Esophagus muscularis mucosa (tissue), 4 donors: ENCODE results near the gene SCGB1C2. TPM values are rescaled to one million over a fixed set of nuclear protein-coding genes. Genes with fewer than 3 reads are reported as not detected.

Experiments
- DNase-seq: peaks from one replicate; pipeline ENCODE4 v3.0.0-alpha.2; 2017; ENCODE audit errors: extremely low spot score
- H3K27ac ChIP-seq, 4 donors: fragments of 200-600 bp; sonication (generic); replicated peaks in 1 of 4; 1 replicate in 3 of 4; 2 replicates in 1 of 4; pipeline ENCODE4 v1.5.1; 2016 to 2019; ENCODE audit warnings: mild to moderate bottlenecking in 1 of 4
- H3K27me3 ChIP-seq, 4 donors: fragments of 200-600 bp; sonication (generic); one replicate each; pipeline versions ENCODE4 v1.5.1 to v1.6.0; 2016 to 2019
- H3K36me3 ChIP-seq, 4 donors: fragments of 200-600 bp; sonication (generic); one replicate each; pipeline ENCODE4 v1.5.1; 2016 to 2019
- H3K4me1 ChIP-seq, 4 donors: fragments of 200-600 bp; sonication (generic); one replicate each; pipeline ENCODE4 v1.5.1; 2016 to 2019
- H3K4me3 ChIP-seq, 4 donors: fragments of 200-600 bp; sonication (generic); 1 replicate in 2 of 4; 2 replicates in 2 of 4; pipeline ENCODE4 v1.5.1; 2016 to 2019; ENCODE audit warnings: mild to moderate bottlenecking in 4 of 4, moderate library complexity in 1 of 4
- H3K9me3 ChIP-seq, 4 donors: fragments of 200-600 bp; sonication (generic); 1 replicate in 3 of 4; 2 replicates in 1 of 4; pipeline ENCODE4 v1.5.1; 2016 to 2019
- EP300 ChIP-seq: sonication (generic); formaldehyde crosslinking; IDR thresholded peaks from one replicate; pipeline ENCODE4 v1.6.1; 2017; ENCODE audit warnings: antibody characterized with exemption
- POLR2A ChIP-seq: fragments of 450-650 bp; IDR thresholded peaks from one replicate; pipeline ENCODE4 v1.6.1; 2017; ENCODE audit warnings: antibody characterized with exemption, moderate library complexity, mild to moderate bottlenecking, low read depth
- POLR2AphosphoS5 ChIP-seq, 2 donors: sonication (generic); formaldehyde crosslinking; IDR thresholded peaks; one replicate each; pipeline ENCODE4 v1.6.1; 2017; ENCODE audit warnings: antibody characterized with exemption in 2 of 2
- WGBS: methylation state at CpG from one replicate; pipeline ENCODE4 v1.1.5; 2018; 5-methylcytosine and 5-hydroxymethylcytosine counted together
- intact Hi-C: fragments of 100-400 bp; cut with DNase I; formaldehyde crosslinking; loops from one replicate; pipeline ENCODE4 v1.15.1; 2023
- total RNA-seq, 4 donors: library from RNA; depleted of rRNA; stranded (reverse); fragments of >200 nt; gene quantifications; one replicate each; pipeline versions ENCODE4 v1.1.0 to v1.2.1, GENCODE V29; 2016
- TF ChIP-seq, protein P1 (sequence below), 3 experiments: fragments of 200-600 bp in 2 of 3; fragments of 450-650 bp in 1 of 3; sonication (generic) in 2 of 3; IDR thresholded peaks; one replicate each; pipeline ENCODE4 v1.5.1; 2017 to 2019; ENCODE audit warnings: antibody characterized with exemption in 3 of 3, mild to moderate bottlenecking in 2 of 3, moderate library complexity in 1 of 3

SCGB1C2 gene
- total RNA-seq, 4 donors from 2014 or later: not detected

DNA sequence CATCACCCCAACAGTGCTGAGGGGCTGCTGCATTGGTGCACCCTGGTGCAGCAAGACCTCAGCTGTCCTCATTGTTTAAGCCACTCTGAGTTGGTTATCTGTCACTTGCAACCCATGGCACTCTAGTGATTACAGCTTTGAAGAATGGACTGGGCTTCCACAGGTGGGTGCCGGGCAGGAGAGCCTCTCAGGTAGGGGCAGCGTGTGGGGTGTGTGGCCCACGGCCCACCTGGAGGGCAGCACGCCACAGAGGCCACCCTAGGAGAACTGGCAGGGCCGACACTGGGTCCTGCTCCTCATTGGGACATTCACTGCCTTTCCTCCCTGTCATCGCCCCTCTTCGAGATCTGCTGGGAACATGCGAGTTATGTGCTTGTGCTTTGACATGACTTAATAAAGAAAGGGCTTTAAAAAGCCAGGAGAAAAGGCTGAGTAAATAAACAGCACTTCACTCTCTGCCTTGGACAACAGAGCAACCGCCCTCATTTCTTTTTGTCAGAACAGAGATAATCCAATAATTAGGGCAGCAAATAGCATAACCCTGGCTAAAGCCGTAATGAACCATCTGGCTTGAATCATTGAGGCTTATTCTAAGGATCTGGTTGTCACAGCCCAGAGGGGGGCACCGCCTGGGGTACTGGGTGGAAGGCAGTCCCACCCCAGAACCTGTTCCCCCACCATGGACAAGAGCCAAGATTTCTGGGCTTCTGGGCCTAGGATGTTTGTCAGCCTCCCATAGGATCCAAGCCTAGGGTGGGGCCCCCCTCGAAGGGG is 41.1 kb downstream of the SCGB1C2 start:
- no peak for DNase-seq
- 71% methylated on average over 11 of the region's 12 CpGs for WGBS
- intact Hi-C loops: no loop called here
- H3K27me3 ChIP-seq: peaks cover 0 to 84% (median 12%) of the 10 kb centered on the region in 4 donors
- peak overlapping the region in 1 of 4 donors; percentile 78 for H3K27ac ChIP-seq
- no peaks in the 10 kb centered on the region for H3K9me3 ChIP-seq
- H3K4me3 ChIP-seq: peak overlapping the region in 1 of 4 donors; percentile 3
- H3K4me1 ChIP-seq: peaks cover 5 to 44% (median 28%) of the 10 kb centered on the region in 4 donors
- TF ChIP-seq POLR2AphosphoS5 (IDR thresholded peaks at IDR 0.05): no peak
- TF ChIP-seq, protein P1, sequence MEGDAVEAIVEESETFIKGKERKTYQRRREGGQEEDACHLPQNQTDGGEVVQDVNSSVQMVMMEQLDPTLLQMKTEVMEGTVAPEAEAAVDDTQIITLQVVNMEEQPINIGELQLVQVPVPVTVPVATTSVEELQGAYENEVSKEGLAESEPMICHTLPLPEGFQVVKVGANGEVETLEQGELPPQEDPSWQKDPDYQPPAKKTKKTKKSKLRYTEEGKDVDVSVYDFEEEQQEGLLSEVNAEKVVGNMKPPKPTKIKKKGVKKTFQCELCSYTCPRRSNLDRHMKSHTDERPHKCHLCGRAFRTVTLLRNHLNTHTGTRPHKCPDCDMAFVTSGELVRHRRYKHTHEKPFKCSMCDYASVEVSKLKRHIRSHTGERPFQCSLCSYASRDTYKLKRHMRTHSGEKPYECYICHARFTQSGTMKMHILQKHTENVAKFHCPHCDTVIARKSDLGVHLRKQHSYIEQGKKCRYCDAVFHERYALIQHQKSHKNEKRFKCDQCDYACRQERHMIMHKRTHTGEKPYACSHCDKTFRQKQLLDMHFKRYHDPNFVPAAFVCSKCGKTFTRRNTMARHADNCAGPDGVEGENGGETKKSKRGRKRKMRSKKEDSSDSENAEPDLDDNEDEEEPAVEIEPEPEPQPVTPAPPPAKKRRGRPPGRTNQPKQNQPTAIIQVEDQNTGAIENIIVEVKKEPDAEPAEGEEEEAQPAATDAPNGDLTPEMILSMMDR (IDR thresholded peaks at IDR 0.05): no peak
- TF ChIP-seq EP300: no peak
- no peak for TF ChIP-seq POLR2A
- no peaks in the 10 kb centered on the region for H3K36me3 ChIP-seq

DNA sequence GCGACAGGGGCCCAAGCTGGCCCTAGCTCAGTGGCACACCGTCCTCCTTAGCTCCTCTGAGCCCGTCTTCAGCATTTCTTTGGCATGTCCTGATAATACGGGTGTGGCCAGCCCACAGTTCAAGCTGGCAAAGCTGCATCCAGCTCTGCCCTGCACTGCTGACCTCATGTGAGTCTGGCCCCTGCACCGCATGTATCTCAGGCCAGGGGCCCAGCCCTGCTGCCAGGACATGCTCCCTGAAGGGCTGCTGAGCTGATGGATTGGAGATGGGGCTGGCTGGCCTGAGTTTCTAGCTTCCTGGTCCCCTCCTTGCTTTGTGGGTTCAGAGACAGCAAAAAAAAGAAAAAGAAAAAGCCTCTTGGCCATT is 41.7 kb downstream of the SCGB1C2 start:
- Histone ChIP-seq H3K27me3 (peaks cover 0 to 87% (median 12%) of the 10 kb centered on the region in 4 donors), H3K4me3 (peak overlapping the region in 3 of 4 donors; percentile 3 to 53 (median 50)), H3K27ac (peak overlapping the region in 2 of 4 donors; percentile 70 to 78)

DNA sequence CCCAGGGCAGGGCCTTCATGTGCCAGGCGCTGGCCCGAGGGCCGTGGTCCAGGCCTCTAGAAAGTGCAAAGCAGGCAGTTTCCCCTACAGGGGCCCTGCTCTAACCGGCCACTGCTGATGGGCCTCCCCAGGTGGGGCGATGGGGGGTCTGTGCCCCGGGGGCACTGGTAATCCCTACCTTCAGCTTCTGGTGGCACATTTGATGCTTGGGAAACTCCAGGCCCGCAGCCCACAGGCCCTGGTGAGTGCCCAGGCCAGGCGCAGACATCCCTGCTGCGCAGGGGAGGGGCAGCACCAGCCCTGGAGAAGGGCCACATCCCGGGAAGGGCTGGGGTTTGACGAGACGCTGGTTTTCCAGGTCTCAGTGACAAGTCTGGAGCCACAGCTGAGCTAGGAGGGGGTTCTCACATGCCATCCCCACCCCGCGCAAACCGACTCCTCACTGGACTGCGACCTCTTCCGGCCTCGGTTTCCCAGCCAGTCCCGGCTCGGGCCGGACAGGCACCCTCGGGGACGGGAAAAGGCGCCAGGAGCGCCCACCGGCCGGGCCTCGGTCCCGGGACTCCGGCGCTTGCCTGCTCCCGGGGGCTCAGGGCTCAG is 42.5 kb downstream of the SCGB1C2 start:
- Histone ChIP-seq H3K4me1 (peaks cover 5 to 44% (median 28%) of the 10 kb centered on the region in 4 donors), H3K36me3 (no peaks in the 10 kb centered on the region), H3K27me3 (peaks cover 0 to 96% (median 12%) of the 10 kb centered on the region in 4 donors), H3K27ac (peak overlapping the region; percentile 56 to 78 (median 74)), H3K9me3 (no peaks in the 10 kb centered on the region), H3K4me3 (peak overlapping the region; percentile 49 to 63 (median 52))
- TF ChIP-seq EP300 (no peak), POLR2AphosphoS5 (IDR thresholded peaks at IDR 0.05) (no peak), POLR2A (no peak)
- TF ChIP-seq, protein P1 (IDR thresholded peaks at IDR 0.05): no peak
- no peak for DNase-seq
- WGBS: 20% methylated on average over 28 of the region's 32 CpGs
- intact Hi-C loops: no loop called here

More for the DNA sequence above, 41.7 kb downstream of the SCGB1C2 start:
- Histone ChIP-seq H3K9me3 (no peaks in the 10 kb centered on the region), H3K4me1 (peaks cover 5 to 44% (median 28%) of the 10 kb centered on the region in 4 donors), H3K36me3 (no peaks in the 10 kb centered on the region)
- WGBS: 76% methylated on average over 3 of the region's 5 CpGs
- no peak for DNase-seq
- no peak for TF ChIP-seq POLR2A
- TF ChIP-seq POLR2AphosphoS5 (IDR thresholded peaks at IDR 0.05): no peak
- TF ChIP-seq, protein P1 (IDR thresholded peaks at IDR 0.05): no peak
- no peak for TF ChIP-seq EP300
- intact Hi-C loops: no loop called here

DNA sequence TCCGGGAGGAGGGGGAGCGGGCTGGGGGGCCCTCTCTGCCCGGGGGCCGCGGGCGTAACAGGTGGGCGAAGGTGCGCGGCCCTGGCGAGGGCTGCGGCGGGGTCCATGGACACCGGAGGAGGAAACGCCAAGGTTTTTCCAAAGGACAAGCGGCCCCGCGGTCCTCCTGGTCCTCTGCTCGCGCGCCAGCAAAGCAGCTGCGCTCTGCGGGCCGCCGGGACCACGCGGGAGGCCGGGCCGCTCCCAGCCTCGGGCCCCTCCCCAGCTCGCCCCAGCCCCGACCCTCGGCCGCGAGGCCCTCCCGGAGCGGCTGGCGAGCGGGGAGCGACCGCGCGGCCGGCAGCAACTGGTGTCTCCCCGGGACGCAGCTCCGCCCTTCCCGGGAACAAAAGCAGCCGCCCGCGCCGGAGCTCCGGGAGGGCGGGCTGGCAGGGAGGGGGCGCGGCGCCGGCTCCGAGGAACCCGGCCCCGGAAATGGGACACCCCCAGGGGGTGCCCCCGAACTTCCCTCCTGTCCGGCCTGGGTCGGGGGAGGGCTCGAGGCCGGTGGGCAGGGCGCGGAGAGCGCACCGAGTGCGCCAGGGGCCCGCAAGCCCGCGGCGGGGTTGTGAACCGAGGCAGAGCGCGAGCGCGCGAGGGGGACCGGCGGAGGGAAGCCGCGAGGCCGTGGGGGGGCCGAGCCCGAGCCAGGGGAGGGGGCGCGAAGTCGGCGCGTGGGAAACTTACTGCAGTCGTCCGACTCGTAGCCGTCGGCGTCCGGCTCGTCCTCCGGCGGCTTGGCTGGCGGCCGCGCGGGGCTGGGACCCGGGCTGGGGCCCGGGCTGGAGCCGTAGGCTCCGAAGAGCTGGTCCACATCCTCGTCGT is 43.2 kb downstream of the SCGB1C2 start:
- Histone ChIP-seq H3K36me3 (no peaks in the 10 kb centered on the region), H3K4me3 (peak overlapping the region; percentile 49 to 63 (median 52)), H3K9me3 (no peaks in the 10 kb centered on the region), H3K27me3 (peaks cover 0 to 92% (median 12%) of the 10 kb centered on the region in 4 donors), H3K27ac (peak overlapping the region; percentile 56 to 78 (median 74)), H3K4me1 (peaks cover 5 to 44% (median 28%) of the 10 kb centered on the region in 4 donors)
- DNase-seq: no peak
- intact Hi-C loops: no loop called here
- WGBS: 3% methylated on average over 17 of the region's 112 CpGs
- TF ChIP-seq EP300 (no peak), POLR2A (no peak), POLR2AphosphoS5 (IDR thresholded peaks at IDR 0.05) (no peak)
- TF ChIP-seq, protein P1 (IDR thresholded peaks at IDR 0.05): no peak
